Stomach (tissue), 9 donors: ENCODE measurements around the gene PJA2. TPM values are rescaled to one million over a fixed set of nuclear protein-coding genes. Genes with fewer than 3 reads are reported as not detected.

Experiments
- DNase-seq, 2 donors: peaks; one replicate each; pipeline versions ENCODE4 v3.0.0 to v3.0.0-alpha.2; 2013 to 2019
- H3K27ac ChIP-seq, 5 donors: fragments of 200-600 bp in 4 of 5; sonication (generic) in 4 of 5; one replicate each; pipeline ENCODE4 v1.5.1; 2013 to 2019; ENCODE audit warnings: mild to moderate bottlenecking in 1 of 5, moderate library complexity in 1 of 5
- H3K27me3 ChIP-seq, 3 donors: fragments of 200-600 bp; sonication (generic); one replicate each; pipeline ENCODE4 v1.5.1; 2017 to 2019; ENCODE audit warnings: mixed run types in 1 of 3
- H3K36me3 ChIP-seq, 4 donors: fragments of 200-600 bp; sonication (generic); 1 replicate in 3 of 4; 2 replicates in 1 of 4; pipeline ENCODE4 v1.5.1; 2016 to 2019
- H3K4me1 ChIP-seq, 4 donors: fragments of 200-600 bp; sonication (generic); one replicate each; pipeline ENCODE4 v1.5.1; 2016 to 2019
- H3K4me3 ChIP-seq, 4 donors: fragments of 200-600 bp; sonication (generic) in 3 of 4; one replicate each; pipeline ENCODE4 v1.5.1; 2016 to 2019; ENCODE audit warnings: mild to moderate bottlenecking in 1 of 4
- H3K9me3 ChIP-seq, 4 donors: fragments of 200-600 bp; sonication (generic); one replicate each; pipeline ENCODE4 v1.5.1; 2016 to 2019
- CTCF ChIP-seq, 7 experiments: fragments of 450-650 bp in 4 of 7; fragments of 200-600 bp in 3 of 7; sonication (generic) in 3 of 7; IDR thresholded peaks; one replicate each; pipeline ENCODE4 v1.5.1; 2016 to 2019; ENCODE audit warnings: antibody characterized with exemption in 7 of 7, control low read depth in 2 of 7, mild to moderate bottlenecking in 1 of 7
- EP300 ChIP-seq: sonication (generic); formaldehyde crosslinking; IDR thresholded peaks from one replicate; pipeline ENCODE4 v1.6.1; 2017; ENCODE audit warnings: antibody characterized with exemption
- POLR2A ChIP-seq, 4 donors: fragments of 450-650 bp; IDR thresholded peaks; one replicate each; pipeline ENCODE4 v1.6.1; 2016; ENCODE audit warnings: antibody characterized with exemption in 4 of 4, control low read depth in 2 of 4, mild to moderate bottlenecking in 1 of 4, moderate library complexity in 1 of 4
- POLR2AphosphoS5 ChIP-seq, 3 donors: sonication (generic); formaldehyde crosslinking; IDR thresholded peaks; one replicate each; pipeline ENCODE4 v1.6.1; 2016; ENCODE audit warnings: antibody characterized with exemption in 3 of 3
- WGBS, 5 donors: extraction: QIAGEN DNeasy Blood & Tissue Kit in 3 of 5; methylation state at CpG; one replicate each; pipeline versions ENCODE4 v1.1.5 to v1.1.7; 2013 to 2018; 5-methylcytosine and 5-hydroxymethylcytosine counted together
- intact Hi-C: fragments of 100-400 bp; cut with DNase I; formaldehyde crosslinking; loops from one replicate; pipeline ENCODE4 v1.15.1; 2023; ENCODE audit warnings: low total_unique reads
- polyA plus RNA-seq, 3 donors: library from polyadenylated mRNA; stranded (reverse); fragments of 200-250 nt; gene quantifications; one replicate each; pipeline ENCODE4 v1.2.3, GENCODE V29; 2013
- total RNA-seq, 5 donors: library from RNA; depleted of rRNA; stranded (reverse); fragments of >200 nt; gene quantifications; one replicate each; pipeline versions ENCODE4 v1.1.0 to v1.2.3, GENCODE V29; 2014 to 2016
- donor health status: healthy with polysubstance abuse.
- donor health status: Bipolar disorder and iron deficiency.
- donor health status: healthy.

The PJA2 gene
- total and polyA plus RNA-seq, 8 donors = 19.9 to 161 (median 34.6) TPM

GRCh38 chr5:109411149-109411514 lies 1.4 kb upstream of the PJA2 start:
- Histone ChIP-seq H3K9me3 (peaks cover 0 to 3% (median 0%) of the 10 kb centered on the region in 4 donors), H3K27me3 (no peaks in the 10 kb centered on the region), H3K27ac (peak overlapping the region; percentile 94 to 100 (median 99)), H3K36me3 (no peaks in the 10 kb centered on the region), H3K4me1 (peaks cover 5 to 61% (median 37%) of the 10 kb centered on the region in 4 donors), H3K4me3 (peak overlapping the region; percentile 63 to 93 (median 82))
- intact Hi-C loops = no loop called here
- TF ChIP-seq CTCF (IDR thresholded peaks at IDR 0.05) = no peak
- TF ChIP-seq EP300 = no peak
- TF ChIP-seq POLR2AphosphoS5 (IDR thresholded peaks at IDR 0.05) = no peak
- no peak for TF ChIP-seq POLR2A (IDR thresholded peaks at IDR 0.05)
- no peak for DNase-seq
- WGBS, 5 donors = 4 to 11% (median 7%) methylated on average over 2 of the region's 2 CpGs

DNA sequence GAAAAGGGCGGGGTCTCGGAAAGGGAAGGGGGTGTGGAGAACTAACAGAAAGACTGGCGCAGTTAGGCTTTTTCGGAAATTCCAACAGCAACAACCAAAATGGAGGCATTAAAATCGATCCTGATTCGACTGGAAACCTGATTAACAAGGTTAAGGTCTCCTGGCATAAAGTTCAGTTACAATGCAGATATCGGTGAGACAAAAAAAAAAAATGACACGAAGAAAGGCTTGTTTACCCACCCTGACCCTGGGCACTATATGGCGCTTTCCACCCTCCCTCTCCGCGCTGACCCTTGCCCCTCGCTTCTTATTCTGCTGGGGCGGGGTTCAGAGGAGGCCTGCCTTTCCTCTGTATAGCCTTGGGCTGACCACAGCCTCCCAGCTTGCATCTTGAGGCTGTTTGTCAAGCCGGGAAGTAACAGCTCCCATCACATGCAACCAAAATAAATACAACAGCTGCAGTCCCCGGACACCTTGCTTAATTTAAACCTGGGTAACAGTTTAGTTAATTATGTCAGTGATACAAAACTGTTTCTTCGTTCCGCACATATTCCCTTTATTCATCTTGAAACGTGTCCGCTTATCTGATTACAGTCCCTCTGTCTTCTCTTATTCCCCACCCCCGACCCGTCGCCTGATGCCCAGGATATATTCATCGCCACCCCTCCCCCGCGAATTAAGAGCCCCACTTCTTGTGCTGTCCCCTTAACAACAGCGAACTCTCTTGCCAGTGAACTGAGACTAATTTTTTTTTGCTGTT lies 795 bp upstream of the PJA2 start:
- H3K4me1 ChIP-seq = peaks cover 7 to 67% (median 41%) of the 10 kb centered on the region in 4 donors
- no peaks in the 10 kb centered on the region for H3K27me3 ChIP-seq
- peak overlapping the region; percentile 94 to 100 (median 99) for H3K27ac ChIP-seq
- peak overlapping the region; percentile 63 to 93 (median 82) for H3K4me3 ChIP-seq
- DNase-seq = peak; percentile 76 to 92
- TF ChIP-seq POLR2A (IDR thresholded peaks at IDR 0.05) = no peak
- peak in 1 of 3 donors; percentile 25 for TF ChIP-seq POLR2AphosphoS5 (IDR thresholded peaks at IDR 0.05)
- peak in 1 of 7 experiments; percentile 12 for TF ChIP-seq CTCF (IDR thresholded peaks at IDR 0.05)
- TF ChIP-seq EP300 = no peak
- H3K36me3 ChIP-seq = no peaks in the 10 kb centered on the region
- 1 to 2% (median 1%) methylated on average over 26 of the region's 26 CpGs for whole genome bisulfite sequencing, 5 donors
- peaks cover 0 to 3% (median 0%) of the 10 kb centered on the region in 4 donors for H3K9me3 ChIP-seq
- intact Hi-C loops = no loop called here

GRCh38 chr5:109408991-109409843 lies 557 bp downstream of the PJA2 start:
- Histone ChIP-seq H3K36me3 (peaks cover 0 to 4% (median 2%) of the 10 kb centered on the region in 4 donors), H3K27ac (peak overlapping the region; percentile 94 to 100 (median 99)), H3K4me3 (peak overlapping the region; percentile 63 to 93 (median 82)), H3K27me3 (no peaks in the 10 kb centered on the region), H3K4me1 (peaks cover 7 to 73% (median 46%) of the 10 kb centered on the region in 4 donors), H3K9me3 (peaks cover 0 to 3% (median 0%) of the 10 kb centered on the region in 4 donors)
- peak; percentile 65 to 90 for DNase-seq
- TF ChIP-seq POLR2AphosphoS5 (IDR thresholded peaks at IDR 0.05) (peak; percentile 6 to 66 (median 56)), POLR2A (IDR thresholded peaks at IDR 0.05) (no peak)
- intact Hi-C loops = no loop called here
- WGBS, 5 donors = 0 to 1% (median 0%) methylated on average over 35 to 52 of the region's 52 CpGs

DNA sequence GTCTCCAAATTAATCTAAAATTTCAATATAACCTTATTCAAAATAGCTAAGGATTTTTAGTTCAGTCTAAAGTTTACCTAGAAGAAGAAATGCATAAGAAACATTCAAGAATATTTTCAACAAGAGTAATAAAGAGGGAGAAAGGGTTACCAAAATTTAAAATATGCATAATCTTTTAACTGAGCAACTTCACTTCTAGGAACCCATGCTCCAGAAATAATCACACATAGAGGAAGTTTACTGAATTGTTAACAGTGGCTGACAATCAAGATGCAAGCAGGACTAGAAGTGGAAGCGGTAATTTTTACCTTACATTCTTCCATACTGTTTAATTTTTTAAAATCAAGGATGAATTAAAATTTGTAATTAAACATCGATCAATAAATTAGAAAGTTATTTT lies 1.9 kb downstream of the PJA2 start:
- Histone ChIP-seq H3K4me3 (peak overlapping the region; percentile 63 to 93 (median 82)), H3K36me3 (peaks cover 0 to 8% (median 4%) of the 10 kb centered on the region in 4 donors), H3K27ac (peak overlapping the region in 4 of 5 donors; percentile 97 to 100 (median 99)), H3K9me3 (peaks cover 0 to 5% (median 0%) of the 10 kb centered on the region in 4 donors), H3K4me1 (peaks cover 7 to 70% (median 39%) of the 10 kb centered on the region in 4 donors), H3K27me3 (no peaks in the 10 kb centered on the region)
- DNase-seq = no peak
- TF ChIP-seq POLR2AphosphoS5 (IDR thresholded peaks at IDR 0.05) (no peak), CTCF (IDR thresholded peaks at IDR 0.05) (no peak), POLR2A (IDR thresholded peaks at IDR 0.05) (no peak), EP300 (no peak)
- intact Hi-C loops = no loop called here
- WGBS, 5 donors = 15 to 30% (median 26%) methylated on average over 2 of the region's 2 CpGs
